ENCODE results near the gene HM13. TPM values are rescaled to one million over a fixed set of nuclear protein-coding genes. Genes with fewer than 3 reads are reported as not detected.

The HM13 gene
- total RNA-seq, 4 donors from 2014 or later = 48.2 to 99.6 (median 58.1) TPM

GRCh38 chr20:31542963-31543362 lies 28.7 kb downstream of the HM13 start:
- TF ChIP-seq, protein P1, sequence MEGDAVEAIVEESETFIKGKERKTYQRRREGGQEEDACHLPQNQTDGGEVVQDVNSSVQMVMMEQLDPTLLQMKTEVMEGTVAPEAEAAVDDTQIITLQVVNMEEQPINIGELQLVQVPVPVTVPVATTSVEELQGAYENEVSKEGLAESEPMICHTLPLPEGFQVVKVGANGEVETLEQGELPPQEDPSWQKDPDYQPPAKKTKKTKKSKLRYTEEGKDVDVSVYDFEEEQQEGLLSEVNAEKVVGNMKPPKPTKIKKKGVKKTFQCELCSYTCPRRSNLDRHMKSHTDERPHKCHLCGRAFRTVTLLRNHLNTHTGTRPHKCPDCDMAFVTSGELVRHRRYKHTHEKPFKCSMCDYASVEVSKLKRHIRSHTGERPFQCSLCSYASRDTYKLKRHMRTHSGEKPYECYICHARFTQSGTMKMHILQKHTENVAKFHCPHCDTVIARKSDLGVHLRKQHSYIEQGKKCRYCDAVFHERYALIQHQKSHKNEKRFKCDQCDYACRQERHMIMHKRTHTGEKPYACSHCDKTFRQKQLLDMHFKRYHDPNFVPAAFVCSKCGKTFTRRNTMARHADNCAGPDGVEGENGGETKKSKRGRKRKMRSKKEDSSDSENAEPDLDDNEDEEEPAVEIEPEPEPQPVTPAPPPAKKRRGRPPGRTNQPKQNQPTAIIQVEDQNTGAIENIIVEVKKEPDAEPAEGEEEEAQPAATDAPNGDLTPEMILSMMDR (IDR thresholded peaks at IDR 0.05; ENCODE audit: low read depth) = no peak

DNA sequence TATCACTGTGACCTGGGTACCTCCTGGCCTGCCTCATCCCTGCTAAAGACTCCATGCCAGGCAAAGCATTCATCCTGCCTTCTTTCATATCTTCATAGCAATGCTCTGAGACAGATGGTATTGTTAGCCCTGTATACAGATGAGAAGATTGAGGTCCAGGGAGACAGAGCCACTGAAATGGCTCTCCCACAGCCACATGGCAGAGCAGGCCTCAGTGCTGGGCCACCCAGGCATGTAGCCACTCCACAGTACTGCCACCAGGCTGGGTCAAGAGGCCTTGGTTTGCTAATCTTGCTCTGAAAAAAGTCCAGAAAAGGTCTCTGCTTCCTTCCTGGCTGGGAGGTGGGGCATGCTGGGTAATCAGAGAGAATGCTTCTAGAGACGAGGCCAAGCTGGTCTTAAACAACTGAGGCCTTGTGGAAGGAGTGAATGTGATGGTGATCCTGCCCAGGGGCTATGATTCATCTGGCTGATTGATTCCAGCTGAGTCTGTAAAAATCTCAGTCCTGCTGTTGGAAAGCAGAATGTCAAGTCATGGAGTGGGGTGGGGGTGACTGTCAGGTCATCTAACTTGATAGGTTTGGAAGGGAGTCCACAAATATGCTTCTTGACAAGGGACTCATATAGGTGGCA lies 29.8 kb downstream of the HM13 start:
- TF ChIP-seq, protein P1 (IDR thresholded peaks at IDR 0.05; ENCODE audit: low read depth) = no peak

- TF ChIP-seq, protein P1 (IDR thresholded peaks at IDR 0.05; ENCODE audit: low read depth) = no peak
Observed at GRCh38 chr20:31544600-31544999, 30.4 kb downstream of the HM13 start.

DNA sequence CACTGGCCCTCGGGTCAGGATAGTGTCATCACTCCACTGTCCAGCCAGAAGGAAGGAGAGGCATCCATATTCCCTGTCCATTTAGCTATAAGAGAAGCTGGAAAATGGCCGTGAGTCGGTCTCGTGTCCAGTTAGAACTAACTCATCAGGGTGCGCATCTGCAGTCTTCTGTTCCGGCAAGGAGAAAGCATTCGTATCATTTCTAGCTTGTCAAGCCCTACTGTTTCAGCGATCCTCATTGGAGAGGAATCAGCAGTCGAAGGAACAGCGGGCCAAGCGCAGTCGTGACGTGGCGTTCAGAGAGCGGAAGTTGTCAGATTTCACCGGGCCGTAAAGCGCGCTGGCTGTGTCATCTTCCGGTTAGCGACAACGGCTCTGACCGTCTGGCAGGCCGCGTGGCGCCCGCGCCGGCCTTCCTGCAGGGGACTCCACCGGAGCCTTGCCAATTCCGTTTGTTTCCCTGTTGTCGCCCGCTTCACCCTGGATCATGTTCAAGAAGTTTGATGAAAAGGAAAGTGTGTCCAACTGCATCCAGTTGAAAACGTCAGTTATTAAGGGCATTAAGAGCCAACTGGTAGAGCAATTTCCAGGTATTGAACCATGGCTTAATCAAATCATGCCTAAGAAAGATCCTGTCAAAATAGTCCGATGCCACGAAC lies 32.9 kb downstream of the HM13 start:
- TF ChIP-seq, protein P1 (IDR thresholded peaks at IDR 0.05; ENCODE audit: low read depth) = no peak

DNA sequence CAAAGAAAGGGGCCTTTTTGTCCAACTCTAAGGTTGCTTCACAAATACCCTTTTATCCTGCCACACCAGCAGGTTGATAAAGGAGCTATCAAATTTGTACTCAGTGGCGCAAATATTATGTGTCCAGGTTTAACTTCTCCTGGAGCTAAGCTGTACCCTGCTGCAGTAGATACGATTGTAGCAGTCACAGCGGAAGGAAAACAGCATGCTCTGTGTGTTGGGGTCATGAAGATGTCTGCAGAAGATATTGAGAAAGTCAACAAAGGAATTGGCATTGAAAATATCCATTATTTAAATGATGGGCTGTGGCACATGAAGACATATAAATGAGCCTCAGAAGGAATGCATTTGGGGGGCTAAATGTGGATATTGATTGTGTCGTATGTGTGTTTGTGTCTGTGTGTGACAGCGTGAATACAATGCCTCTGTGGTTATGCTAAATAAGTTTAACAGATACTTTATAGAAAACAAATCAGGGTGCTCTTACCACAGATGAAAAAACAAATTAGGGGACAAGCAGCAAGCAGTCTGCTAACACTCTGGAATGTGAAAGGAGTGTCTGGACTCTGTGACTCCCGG lies 33.6 kb downstream of the HM13 start:
- TF ChIP-seq, protein P1 (IDR thresholded peaks at IDR 0.05; ENCODE audit: low read depth) = no peak

- TF ChIP-seq, protein P1 (IDR thresholded peaks at IDR 0.05; ENCODE audit: low read depth) = no peak
Observed at GRCh38 chr20:31548820-31549512, 34.7 kb downstream of the HM13 start.

- TF ChIP-seq, protein P1 (IDR thresholded peaks at IDR 0.05; ENCODE audit: low read depth) = no peak
Observed at GRCh38 chr20:31549513-31549880, 35.3 kb downstream of the HM13 start.

All from subcutaneous adipose tissue (tissue), 4 donors.